ENCODE results near the gene TMC1.

The TMC1 gene

GRCh38 chr9:72533322-72533721, 11.9 kb downstream of the TMC1 start:
- no peak overlapping the region for H3K27ac ChIP-seq
- H3K4me3 ChIP-seq (ENCODE audit: low read depth, low read length), result no peak overlapping the region
- no peaks in the 10 kb centered on the region for H3K27me3 ChIP-seq (ENCODE audit: insufficient read depth, low read depth, severe bottlenecking)
- no peaks in the 10 kb centered on the region for H3K36me3 ChIP-seq
- H3K9me3 ChIP-seq (ENCODE audit: severe bottlenecking), result peaks cover 3% of the 10 kb centered on the region
- no peak for DNase-seq
- TF ChIP-seq CTCF (IDR thresholded peaks at IDR 0.05; ENCODE audit: low read depth, low read length), result no peak

GRCh38 chr9:72534931-72535330, 13.5 kb downstream of the TMC1 start:
- no peaks in the 10 kb centered on the region for H3K36me3 ChIP-seq
- DNase-seq, result no peak
- no peak overlapping the region for H3K27ac ChIP-seq
- no peak for TF ChIP-seq CTCF (IDR thresholded peaks at IDR 0.05; ENCODE audit: low read depth, low read length)
- no peak overlapping the region for H3K4me3 ChIP-seq (ENCODE audit: low read depth, low read length)
- H3K9me3 ChIP-seq (ENCODE audit: severe bottlenecking), result peaks cover 3% of the 10 kb centered on the region
- H3K27me3 ChIP-seq (ENCODE audit: insufficient read depth, low read depth, severe bottlenecking), result no peaks in the 10 kb centered on the region

- Histone ChIP-seq H3K9me3 (ENCODE audit: severe bottlenecking) (peaks cover 3% of the 10 kb centered on the region), H3K4me3 (ENCODE audit: low read depth, low read length) (no peak overlapping the region), H3K36me3 (no peaks in the 10 kb centered on the region), H3K27me3 (ENCODE audit: insufficient read depth, low read depth, severe bottlenecking) (no peaks in the 10 kb centered on the region), H3K27ac (no peak overlapping the region)
- no peak for TF ChIP-seq CTCF (IDR thresholded peaks at IDR 0.05; ENCODE audit: low read depth, low read length)
- no peak for DNase-seq
Observed at GRCh38 chr9:72537011-72537545, 15.7 kb downstream of the TMC1 start.

GRCh38 chr9:72537671-72538070, 16.3 kb downstream of the TMC1 start:
- Histone ChIP-seq H3K9me3 (ENCODE audit: severe bottlenecking) (peaks cover 3% of the 10 kb centered on the region), H3K27ac (no peak overlapping the region), H3K4me3 (ENCODE audit: low read depth, low read length) (no peak overlapping the region), H3K36me3 (no peaks in the 10 kb centered on the region), H3K27me3 (ENCODE audit: insufficient read depth, low read depth, severe bottlenecking) (no peaks in the 10 kb centered on the region)
- TF ChIP-seq CTCF (IDR thresholded peaks at IDR 0.05; ENCODE audit: low read depth, low read length), result no peak
- no peak for DNase-seq

- Histone ChIP-seq H3K36me3 (no peaks in the 10 kb centered on the region), H3K4me3 (ENCODE audit: low read depth, low read length) (no peak overlapping the region), H3K27me3 (ENCODE audit: insufficient read depth, low read depth, severe bottlenecking) (no peaks in the 10 kb centered on the region), H3K9me3 (ENCODE audit: severe bottlenecking) (peaks cover 3% of the 10 kb centered on the region), H3K27ac (no peak overlapping the region)
- no peak for TF ChIP-seq CTCF (IDR thresholded peaks at IDR 0.05; ENCODE audit: low read depth, low read length)
- no peak for DNase-seq
Observed at GRCh38 chr9:72538921-72539702, 17.7 kb downstream of the TMC1 start.

Data from WERI-Rb-1 (cell line).